NCI-H748 (cell line): ENCODE data around the gene GSTO2.

Experiments
- DNase-seq: peaks from one replicate; lab custom pipeline; 2025; ENCODE audit not compliant: unreplicated experiment; lab: John Stamatoyannopoulos, UW

GSTO2 gene

DNA sequence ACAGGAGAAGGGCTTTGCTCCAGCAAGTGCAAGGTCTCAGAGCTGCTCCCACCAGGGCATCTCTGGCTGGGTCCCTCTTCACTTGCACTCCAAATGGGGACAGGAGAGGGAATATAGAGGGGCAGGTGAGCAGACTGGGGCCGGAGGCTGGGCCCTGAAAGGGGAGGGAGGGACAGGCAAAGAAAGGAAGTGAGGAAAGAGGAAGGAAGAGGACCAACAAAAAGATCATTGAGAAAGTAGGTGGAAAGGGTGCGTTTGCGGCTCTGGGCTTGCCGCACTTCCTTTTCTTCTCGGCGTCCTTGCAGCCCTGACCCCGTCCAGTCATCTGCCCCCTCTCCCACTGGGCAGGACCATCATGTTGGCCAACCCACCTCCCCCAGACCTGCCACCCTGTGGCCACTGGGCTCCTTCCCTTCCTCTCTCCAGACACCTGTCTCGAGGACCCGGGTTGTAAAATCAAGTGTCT lies 55.3 kb downstream of the GSTO2 start:
- no peak for DNase-seq

DNA sequence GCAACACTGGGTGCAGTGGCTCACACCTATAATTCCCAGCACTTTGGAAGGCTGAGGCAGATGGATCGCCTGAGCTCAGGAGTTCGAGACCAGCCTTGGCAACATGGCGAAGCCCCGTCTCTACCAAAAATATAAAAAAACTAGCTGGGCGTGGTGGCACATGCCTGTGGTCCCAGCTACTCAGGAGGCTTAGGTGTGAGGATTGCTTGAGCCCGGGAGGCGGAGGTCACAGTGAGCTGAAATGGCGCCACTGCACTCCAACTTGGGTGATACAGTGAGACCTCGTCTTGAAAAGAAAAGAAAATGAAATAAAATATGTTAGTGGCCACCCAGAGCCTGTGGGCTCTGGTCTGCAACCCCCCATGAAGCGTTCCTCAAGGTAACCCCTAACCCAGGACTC lies 55.9 kb downstream of the GSTO2 start:
- DNase-seq = no peak

- no peak for DNase-seq
These were observed 56.8 kb downstream of the GSTO2 start for GRCh38 chr10:104325436-104326435.

GRCh38 chr10:104326991-104327610 lies 58.1 kb downstream of the GSTO2 start:
- DNase-seq = no peak

DNA sequence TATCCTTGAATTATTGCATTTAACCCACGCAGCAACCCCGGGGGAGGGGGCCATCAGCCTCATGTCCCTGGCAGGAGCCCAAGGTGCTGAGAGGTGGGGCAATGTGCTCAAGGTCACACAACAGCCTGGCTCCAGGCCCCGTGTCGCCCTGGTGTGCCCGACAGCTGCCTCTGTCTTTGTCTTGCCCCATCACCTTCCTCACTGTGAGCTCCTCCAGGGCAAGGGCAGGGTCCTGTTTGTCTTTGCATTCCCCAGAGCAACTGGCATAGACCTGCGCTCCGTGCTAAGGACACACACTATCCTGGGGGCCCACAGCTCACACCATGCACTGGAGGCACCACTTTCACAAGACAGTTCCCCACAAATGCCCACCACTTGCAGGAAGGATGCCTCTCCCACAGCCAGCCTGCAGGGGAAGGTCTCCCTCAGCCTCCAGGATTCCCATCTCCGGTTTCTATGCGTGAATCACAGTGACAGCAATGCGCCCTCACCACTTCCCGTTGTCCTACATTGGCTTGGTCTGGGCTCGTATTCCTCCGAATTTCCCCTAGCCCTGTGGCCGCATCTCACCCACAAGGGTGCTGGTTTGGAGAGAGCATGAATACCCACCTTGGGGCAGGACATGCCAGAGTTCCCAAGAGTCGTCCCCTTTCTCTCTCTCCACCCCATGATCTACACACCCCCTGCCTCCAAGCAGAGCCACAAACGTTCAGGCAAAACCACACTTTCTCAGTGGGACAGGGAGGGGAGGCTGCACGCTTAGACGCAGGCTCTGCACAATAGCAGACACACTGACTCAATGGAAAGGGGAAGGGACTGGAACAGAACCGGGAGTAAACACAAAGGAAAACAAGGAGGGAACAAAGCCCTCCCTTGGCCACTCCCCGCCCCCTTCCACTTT lies 59.0 kb downstream of the GSTO2 start:
- peak; percentile 55 for DNase-seq

GRCh38 chr10:104328646-104328895 lies 59.6 kb downstream of the GSTO2 start:
- no peak for DNase-seq

- peak; percentile 67 for DNase-seq
These were observed 60.1 kb downstream of the GSTO2 start for GRCh38 chr10:104328896-104329710.

DNA sequence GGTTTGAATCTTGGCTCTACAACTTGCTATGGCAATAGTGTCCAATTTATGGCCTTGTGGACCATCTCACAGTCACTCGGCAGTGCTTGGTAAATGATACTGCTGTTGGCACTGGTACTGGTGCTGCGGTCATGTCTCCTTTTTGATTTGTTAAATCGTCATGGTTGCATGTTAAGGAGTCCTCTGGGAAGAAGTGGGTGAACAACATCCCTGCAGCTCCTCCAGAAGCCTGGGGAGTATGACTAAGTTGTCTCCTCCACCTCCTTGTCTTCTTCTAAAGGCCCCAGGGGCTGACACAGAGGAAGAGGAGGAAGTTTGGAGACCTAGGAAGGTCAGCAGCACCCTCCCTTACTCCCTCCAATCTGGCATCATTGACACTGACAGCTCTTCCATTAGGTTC lies 60.8 kb downstream of the GSTO2 start:
- no peak for DNase-seq

DNA sequence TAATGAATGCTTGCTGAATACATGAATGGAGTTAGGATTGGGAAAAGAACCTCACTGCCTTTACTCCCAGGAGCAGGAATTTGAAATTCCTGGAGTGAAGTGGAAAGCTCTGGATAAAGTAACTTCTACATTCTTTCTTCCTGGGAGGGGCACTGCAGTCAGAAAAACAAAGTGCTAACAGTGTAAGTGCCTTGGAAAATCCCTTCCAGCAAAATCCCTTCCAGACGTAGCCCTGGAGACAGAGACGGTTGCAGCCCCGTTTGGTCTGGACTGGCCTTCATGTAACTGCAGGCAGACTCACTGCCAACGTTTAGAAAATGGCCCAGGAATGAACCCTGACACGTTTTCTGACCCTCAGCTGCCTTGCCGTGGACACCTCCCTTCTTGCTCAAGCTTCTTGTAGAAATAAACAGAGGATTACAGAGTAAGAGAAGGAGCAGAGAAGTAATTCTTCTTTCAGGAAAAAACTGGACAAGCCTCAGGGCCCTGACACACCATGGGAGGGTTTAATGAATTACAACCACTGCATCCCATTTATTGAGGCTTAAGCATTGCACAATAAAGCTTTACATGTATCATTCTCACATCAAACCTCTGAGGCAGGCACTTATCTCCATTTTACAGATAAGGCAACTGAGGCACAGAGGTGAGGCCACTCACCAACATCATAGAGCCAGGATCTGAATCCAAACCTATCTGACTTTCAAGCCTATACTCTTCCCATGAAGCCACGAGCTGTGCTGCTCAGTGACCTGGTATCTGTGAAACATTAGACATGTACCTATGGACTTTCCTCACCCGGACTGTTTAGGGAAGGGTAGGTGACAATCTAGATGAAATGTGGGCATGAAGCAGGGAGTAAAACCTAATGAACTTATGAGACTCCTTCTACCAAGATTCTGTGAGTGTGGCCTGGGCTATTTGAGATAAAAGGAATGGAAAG lies 61.5 kb downstream of the GSTO2 start:
- DNase-seq = no peak

DNA sequence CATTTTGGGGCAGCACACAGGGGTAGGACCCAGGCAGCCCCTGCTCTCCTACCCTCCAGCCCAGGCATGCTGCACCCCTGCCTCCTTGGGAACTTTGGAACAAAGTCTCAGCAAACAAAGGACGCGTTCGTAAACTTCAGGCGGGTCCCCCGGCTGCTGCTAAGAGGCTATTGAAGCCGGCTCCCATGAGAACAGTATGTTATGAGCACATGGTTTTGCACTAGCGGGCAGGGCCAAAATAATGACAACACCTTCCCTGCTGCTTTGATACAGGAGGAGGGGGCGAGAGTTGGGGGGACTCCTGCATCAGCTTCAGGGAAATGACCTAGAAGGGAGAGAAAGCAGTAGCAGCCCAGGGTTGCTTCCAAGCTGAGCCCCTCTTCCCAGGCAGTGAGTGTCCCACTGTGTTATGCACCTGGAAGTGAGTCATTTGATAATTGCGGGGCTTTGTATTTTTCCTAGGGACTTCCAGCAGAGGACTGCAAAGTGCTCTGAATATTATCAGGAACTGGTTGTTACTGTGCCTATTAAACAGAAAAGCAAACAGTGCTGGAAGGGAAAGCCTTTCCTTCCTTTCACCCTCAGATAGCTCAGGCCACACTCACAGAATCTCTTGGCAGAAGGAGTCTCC lies 62.3 kb downstream of the GSTO2 start:
- DNase-seq = peak; percentile 93

DNA sequence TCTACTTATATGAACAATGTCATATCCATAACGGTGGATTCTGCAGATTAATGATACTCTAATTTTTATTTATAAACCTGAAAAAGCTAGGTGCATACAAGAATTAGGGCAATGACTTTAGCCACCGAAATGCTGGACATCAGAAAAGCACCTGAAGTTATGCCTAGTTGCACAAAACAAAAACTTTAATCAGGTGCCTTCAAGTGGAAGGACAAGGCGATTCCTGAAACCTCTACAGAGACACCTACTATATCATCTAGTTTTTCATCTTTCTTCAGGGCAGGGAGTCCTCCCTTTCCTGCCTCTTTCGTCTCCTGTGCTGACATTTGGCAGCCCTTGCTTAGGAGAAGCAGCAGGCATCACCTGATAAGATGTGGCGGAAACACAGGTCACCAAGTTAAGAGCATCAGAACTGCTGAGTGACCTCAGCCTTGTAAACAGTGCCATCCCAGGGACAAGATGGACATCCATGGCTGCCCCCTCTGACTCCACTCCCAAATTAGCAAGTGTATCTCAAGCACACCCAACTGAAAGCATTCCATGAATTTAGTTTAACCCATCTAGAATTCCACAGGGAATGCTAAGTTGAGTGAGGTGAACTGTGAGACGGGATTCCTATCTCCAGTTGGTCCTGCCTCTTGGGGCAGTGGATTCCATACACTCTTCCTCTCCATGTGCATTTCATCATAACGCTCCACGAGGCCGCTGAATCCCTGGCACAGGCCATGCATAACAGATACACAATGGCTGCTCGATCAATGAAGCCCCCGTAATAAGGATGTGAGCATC lies 63.5 kb downstream of the GSTO2 start:
- DNase-seq = no peak

DNA sequence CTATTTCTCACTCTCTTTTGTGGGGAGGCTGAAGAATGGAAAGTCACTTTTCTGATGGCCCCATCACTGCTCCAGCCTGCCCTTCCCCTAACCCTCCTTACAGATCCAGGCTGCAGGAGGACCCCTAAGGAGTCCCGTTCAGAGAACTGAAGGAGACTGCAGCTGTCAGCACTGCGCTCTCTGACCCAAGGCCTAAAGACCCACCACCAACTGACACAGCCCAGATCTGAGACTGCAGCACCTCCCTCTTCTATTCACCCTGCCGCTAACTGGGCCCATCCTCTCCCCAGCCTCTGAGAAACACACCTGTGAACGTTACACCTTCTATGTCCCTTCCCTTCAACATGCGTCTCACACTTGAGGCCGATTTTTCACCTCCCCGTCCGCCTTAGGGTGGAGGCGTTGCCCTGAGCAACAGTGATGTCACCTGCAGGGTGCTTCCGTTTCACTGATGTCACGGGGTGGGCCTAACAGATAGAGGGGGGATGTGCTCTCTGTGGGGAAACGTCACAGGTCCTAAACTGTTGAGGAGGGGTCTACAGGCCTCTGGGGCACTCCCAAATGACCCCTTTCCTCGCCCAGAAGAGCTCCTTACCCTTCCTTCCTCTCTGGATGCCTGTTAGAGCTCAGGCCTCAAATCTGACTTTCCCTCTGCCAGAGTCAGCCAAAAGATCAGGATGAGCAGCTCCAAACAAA lies 64.2 kb downstream of the GSTO2 start:
- no peak for DNase-seq

DNA sequence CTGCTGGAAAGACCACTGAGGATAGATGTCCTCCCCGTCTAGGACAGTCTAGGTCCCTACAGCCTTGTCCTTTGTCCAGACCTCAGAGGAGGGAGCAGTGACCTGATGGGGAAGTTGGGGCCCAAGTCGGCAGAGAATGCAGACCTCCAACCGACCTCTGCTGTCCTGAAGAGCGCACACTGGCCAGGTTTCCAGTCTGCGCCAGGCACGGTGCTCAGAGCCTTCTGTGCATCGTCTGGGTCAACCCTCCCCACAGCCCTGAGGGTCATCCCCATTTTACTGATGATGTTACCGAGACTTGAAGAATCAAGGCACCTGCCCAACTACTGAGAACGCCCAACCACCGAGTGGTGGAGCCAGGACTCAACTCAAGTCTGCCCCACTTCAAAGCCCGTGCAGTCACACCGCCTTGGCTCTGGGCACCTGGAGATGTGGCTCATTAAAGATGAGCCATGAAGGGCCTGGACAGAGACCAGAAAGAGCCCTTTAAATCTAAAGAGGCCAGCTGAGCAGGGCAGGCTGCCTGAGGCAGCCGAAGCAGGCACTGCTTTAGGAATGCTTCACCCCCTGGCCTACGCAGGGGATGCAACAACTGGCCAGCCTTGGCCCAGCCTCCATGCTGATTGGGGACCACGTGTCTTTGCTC lies 64.9 kb downstream of the GSTO2 start:
- DNase-seq = no peak

- DNase-seq = no peak
These were observed 65.6 kb downstream of the GSTO2 start for GRCh38 chr10:104334561-104334960.

- peak; percentile 51 for DNase-seq
These were observed 66.1 kb downstream of the GSTO2 start for GRCh38 chr10:104334965-104335650.

- DNase-seq = no peak
These were observed 68.0 kb downstream of the GSTO2 start for GRCh38 chr10:104336821-104337467.
